ENCODE measurements around the gene CD74. TPM values are rescaled to one million over a fixed set of nuclear protein-coding genes. Genes with fewer than 3 reads are reported as not detected.

Gene CD74
- total and polyA plus RNA-seq, 4 donors, result 1,061 to 2,819 (median 1,720) TPM

DNA sequence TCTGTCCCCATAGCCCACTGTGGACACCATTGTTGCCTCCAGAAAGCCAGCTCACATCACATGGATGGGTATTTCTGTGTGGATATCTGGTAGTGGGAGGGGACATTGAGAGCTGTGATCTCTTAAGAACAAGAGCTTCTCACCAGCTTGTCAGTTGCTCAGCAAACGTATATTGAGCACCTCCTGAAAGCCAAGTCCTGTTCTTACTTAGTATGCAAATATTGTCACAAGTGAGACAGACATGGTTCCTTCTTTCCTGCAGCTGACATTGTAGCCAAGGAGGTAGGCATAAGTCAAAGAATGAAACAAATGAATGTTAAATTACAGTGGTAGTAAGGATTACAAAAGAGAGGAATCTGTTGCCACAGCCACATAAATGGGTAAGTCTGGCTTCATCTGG is 51.4 kb downstream of the CD74 start:
- no peak overlapping the region for H3K4me3 ChIP-seq
- ATAC-seq (ENCODE audit: insufficient read depth, low FRiP score) (no peak), DNase-seq (no peak)
- H3K9ac ChIP-seq (ENCODE audit: insufficient read depth in 1 of 2, low read length in 2 of 2), result no peak overlapping the region
- H3K27ac ChIP-seq (ENCODE audit: low read depth in 1 of 2, low read length in 1 of 2), result no peak overlapping the region
- TF ChIP-seq, protein P1, sequence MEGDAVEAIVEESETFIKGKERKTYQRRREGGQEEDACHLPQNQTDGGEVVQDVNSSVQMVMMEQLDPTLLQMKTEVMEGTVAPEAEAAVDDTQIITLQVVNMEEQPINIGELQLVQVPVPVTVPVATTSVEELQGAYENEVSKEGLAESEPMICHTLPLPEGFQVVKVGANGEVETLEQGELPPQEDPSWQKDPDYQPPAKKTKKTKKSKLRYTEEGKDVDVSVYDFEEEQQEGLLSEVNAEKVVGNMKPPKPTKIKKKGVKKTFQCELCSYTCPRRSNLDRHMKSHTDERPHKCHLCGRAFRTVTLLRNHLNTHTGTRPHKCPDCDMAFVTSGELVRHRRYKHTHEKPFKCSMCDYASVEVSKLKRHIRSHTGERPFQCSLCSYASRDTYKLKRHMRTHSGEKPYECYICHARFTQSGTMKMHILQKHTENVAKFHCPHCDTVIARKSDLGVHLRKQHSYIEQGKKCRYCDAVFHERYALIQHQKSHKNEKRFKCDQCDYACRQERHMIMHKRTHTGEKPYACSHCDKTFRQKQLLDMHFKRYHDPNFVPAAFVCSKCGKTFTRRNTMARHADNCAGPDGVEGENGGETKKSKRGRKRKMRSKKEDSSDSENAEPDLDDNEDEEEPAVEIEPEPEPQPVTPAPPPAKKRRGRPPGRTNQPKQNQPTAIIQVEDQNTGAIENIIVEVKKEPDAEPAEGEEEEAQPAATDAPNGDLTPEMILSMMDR (IDR thresholded peaks at IDR 0.05; ENCODE audit: control extremely low read depth, extremely low read depth), result no peak
- H3K27me3 ChIP-seq (ENCODE audit: control insufficient read depth in 3 of 3, insufficient read depth in 3 of 3, low read length in 2 of 3), result no peaks in the 10 kb centered on the region
- no peaks in the 10 kb centered on the region for H3K9me3 ChIP-seq (ENCODE audit: control insufficient read depth in 4 of 4, insufficient read depth in 3 of 4, low read length in 3 of 4)
- peaks cover 3 to 14% (median 8%) of the 10 kb centered on the region in 5 donors for H3K4me1 ChIP-seq (ENCODE audit: control insufficient read depth in 5 of 5, insufficient read depth in 5 of 5, low read length in 5 of 5)
- WGBS, 2 donors, result 75 to 80% methylated on average over 1 of the region's 1 CpG
- H3K36me3 ChIP-seq (ENCODE audit: control insufficient read depth in 4 of 4, insufficient read depth in 4 of 4, low read length in 4 of 4), result peaks cover 14 to 27% (median 22%) of the 10 kb centered on the region in 4 donors

DNA sequence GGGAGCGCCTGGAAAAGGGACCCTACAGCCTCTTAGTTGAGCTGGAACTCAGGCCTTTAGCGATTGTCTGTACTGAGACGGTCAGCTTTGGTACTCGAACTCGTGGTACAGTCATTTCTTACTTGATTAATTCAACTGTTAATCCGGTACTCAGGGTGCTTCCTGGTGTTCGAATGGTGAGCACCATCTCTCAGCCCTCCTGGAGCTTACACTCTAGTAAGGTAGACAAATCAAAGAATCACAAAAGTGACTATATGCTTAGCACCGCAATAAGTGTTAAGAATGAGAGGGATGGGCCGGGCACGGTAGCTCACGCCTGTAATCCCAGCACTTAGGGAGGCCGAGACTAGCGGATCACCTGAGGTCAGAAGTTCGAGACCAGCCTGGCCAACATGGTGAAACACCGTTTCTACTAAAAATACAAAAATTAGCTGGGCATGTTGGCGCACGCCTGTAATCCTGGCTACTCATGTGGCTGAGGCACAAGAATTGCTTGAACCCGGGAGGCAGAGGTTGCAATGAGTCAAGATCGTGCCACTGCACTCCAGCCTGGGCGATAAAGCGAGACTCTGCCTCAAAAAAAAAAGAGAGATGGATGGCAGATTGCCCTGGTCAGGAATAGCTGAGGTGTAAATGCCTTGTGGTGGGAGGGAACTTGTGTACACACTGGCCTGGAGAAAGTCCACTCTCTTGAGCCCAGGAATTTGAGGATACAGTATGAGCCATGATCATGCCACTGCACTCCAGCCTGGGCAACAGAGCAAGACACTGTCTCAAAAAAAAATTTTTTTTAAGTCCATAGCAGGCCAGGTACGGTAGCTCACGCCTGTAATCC is 54.2 kb downstream of the CD74 start:
- H3K36me3 ChIP-seq (ENCODE audit: control insufficient read depth in 4 of 4, insufficient read depth in 4 of 4, low read length in 4 of 4), result peaks cover 6 to 17% (median 14%) of the 10 kb centered on the region in 4 donors
- WGBS, 2 donors, result 58 to 68% methylated on average over 23 of the region's 23 CpGs
- peak overlapping the region; percentile 81 for H3K4me3 ChIP-seq
- no peaks in the 10 kb centered on the region for H3K9me3 ChIP-seq (ENCODE audit: control insufficient read depth in 4 of 4, insufficient read depth in 3 of 4, low read length in 3 of 4)
- peak overlapping the region; percentile 61 to 82 for H3K9ac ChIP-seq (ENCODE audit: insufficient read depth in 1 of 2, low read length in 2 of 2)
- TF ChIP-seq, protein P1 (IDR thresholded peaks at IDR 0.05; ENCODE audit: control extremely low read depth, extremely low read depth), result no peak
- H3K27me3 ChIP-seq (ENCODE audit: control insufficient read depth in 3 of 3, insufficient read depth in 3 of 3, low read length in 2 of 3), result no peaks in the 10 kb centered on the region
- peaks cover 3 to 14% (median 8%) of the 10 kb centered on the region in 5 donors for H3K4me1 ChIP-seq (ENCODE audit: control insufficient read depth in 5 of 5, insufficient read depth in 5 of 5, low read length in 5 of 5)
- peak overlapping the region in 1 of 2 donors; percentile 64 for H3K27ac ChIP-seq (ENCODE audit: low read depth in 1 of 2, low read length in 1 of 2)
- DNase-seq (no peak), ATAC-seq (ENCODE audit: insufficient read depth, low FRiP score) (no peak)

DNA sequence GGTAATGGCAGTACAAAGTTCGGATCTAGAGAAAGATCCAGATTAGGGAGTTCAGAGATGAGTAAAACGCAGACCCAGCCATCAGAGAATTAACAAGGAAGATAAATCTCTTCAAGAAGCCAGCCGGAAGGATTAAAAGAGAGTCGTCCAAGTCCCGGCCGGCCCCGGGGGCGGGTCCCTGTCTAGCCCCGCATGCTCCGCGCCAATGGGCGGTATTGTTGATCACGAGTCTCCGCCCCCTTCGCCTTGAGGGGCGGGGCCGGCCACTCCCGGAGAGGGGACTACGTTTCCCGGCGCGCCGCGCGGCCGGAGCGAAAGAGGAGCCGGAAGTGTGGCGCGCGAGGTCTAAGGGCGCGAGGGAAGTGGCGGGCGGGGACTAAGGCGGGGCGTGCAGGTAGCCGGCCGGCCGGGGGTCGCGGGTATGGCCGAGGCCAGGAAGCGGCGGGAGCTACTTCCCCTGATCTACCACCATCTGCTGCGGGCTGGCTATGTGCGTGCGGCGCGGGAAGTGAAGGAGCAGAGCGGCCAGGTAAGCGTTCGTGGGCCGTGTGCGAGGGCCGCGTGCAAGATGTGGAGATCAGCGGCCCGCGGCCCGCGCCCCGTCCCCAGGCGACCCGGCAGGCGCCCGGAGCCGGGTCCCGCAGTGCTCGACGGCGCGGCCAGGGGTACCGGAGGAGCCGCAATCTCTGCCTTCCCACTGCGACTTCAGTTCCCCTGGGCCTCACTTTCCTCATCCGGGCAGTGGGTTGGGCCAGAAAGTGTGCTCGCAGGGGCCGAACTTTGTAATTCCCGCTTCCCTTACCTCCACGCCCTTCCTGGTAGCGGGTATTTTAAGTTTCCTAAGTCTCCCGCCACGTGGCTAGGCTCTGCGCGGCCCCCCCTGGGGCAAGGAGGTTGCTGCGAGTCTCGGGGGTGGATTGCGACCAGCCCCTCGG is 55.1 kb downstream of the CD74 start, which contains the start of gene TCOF1:
Gene TCOF1, plus strand, starts transcription at position 372 of the 935 bp plus-strand sequence. Its CDS starts 50 bp downstream, at position 422.
- peak within 1 kb of the TSS; percentile 64 to 82 for H3K9ac ChIP-seq (ENCODE audit: insufficient read depth in 1 of 2, low read length in 2 of 2)
- H3K27ac ChIP-seq (ENCODE audit: low read depth in 1 of 2, low read length in 1 of 2), result peak within 1 kb of the TSS in 1 of 2 donors; percentile 64
- TF ChIP-seq, protein P1 (IDR thresholded peaks at IDR 0.05; ENCODE audit: control extremely low read depth, extremely low read depth), result no peak
- DNase-seq (peak; percentile 97 to 98 (median 97)), ATAC-seq (ENCODE audit: insufficient read depth, low FRiP score) (peak; percentile 99)
- WGBS, 2 donors, result 0% methylated on average over 84 to 90 of the region's 90 CpGs
- H3K4me1 ChIP-seq (ENCODE audit: control insufficient read depth in 5 of 5, insufficient read depth in 5 of 5, low read length in 5 of 5), result peaks cover 3 to 14% (median 8%) of the 10 kb centered on the region in 5 donors
- H3K36me3 ChIP-seq (ENCODE audit: control insufficient read depth in 4 of 4, insufficient read depth in 4 of 4, low read length in 4 of 4), result peaks cover 6 to 15% (median 13%) of the 10 kb centered on the region in 4 donors
- no peaks in the 10 kb centered on the region for H3K27me3 ChIP-seq (ENCODE audit: control insufficient read depth in 3 of 3, insufficient read depth in 3 of 3, low read length in 2 of 3)
- peak within 1 kb of the TSS; percentile 81 for H3K4me3 ChIP-seq
- H3K9me3 ChIP-seq (ENCODE audit: control insufficient read depth in 4 of 4, insufficient read depth in 3 of 4, low read length in 3 of 4), result no peaks in the 10 kb centered on the region

Data from lung (tissue), 12 donors.